ENCODE results near the gene GPR89B. TPM values are rescaled to one million over a fixed set of nuclear protein-coding genes. Genes with fewer than 3 reads are reported as not detected.

GPR89B gene
- total RNA-seq, 2 donors from 2014 or later, result 19.4 to 31.3 TPM

Other genes starting within 250 kb of the GPR89B start
- gene GJA5, start 167.8 kb upstream of the GPR89B start, total RNA-seq, result 10 to 100 TPM; 49.7 to 51.7 TPM
- not detected for gene GJA8, start 25.6 kb upstream of the GPR89B start, total RNA-seq
- gene NBPF11, start 223.9 kb downstream of the GPR89B start, total RNA-seq, result 10 to 100 TPM in 1 of 2 donors, 1 to 10 TPM in 1; 8.5 to 12.3 TPM

Measured in thoracic aorta (tissue), 2 donors.